SK-N-SH (cell line): ENCODE measurements around the gene PNCK. TPM values are rescaled to one million over a fixed set of nuclear protein-coding genes. Genes with fewer than 3 reads are reported as not detected.

Experiments used
- CTCF ChIA-PET: fragments of 300-600, 350-600 bp; formaldehyde crosslinking; extraction: SDS; loops from one replicate; lab custom pipeline; 2021; lab: Yijun Ruan, JAX
- POLR2A ChIA-PET: fragments of 350-600 bp; sonication (Branson Sonifier 250); formaldehyde crosslinking; extraction: SDS; loops from one replicate; lab custom pipeline; 2020; ENCODE audit warnings: antibody characterized with exemption, inconsistent platforms; lab: Yijun Ruan, JAX
- DNase-seq: peaks from one replicate; pipeline ENCODE4 v3.0.0; 2012
- H2AFZ ChIP-seq: fragments of 200-600 bp; sonication (generic); 2 replicates; pipeline ENCODE4 v1.8.1; 2016; ENCODE audit warnings: antibody characterized with exemption, mild to moderate bottlenecking, low read depth
- H3F3A ChIP-seq: fragments of 200-600 bp; sonication (generic); replicated peaks from 2 replicates; pipeline ENCODE3; 2016; ENCODE audit warnings: antibody characterized with exemption, mild to moderate bottlenecking; ENCODE audit not compliant: insufficient read depth
- H3K27ac ChIP-seq, 2 experiments: fragments of 200-500 bp in 1 of 2; fragments of 200-600 bp in 1 of 2; sonication (Bioruptor generic) in 1 of 2; sonication (generic), shearing (Covaris generic) in 1 of 2; 2 replicates each; pipeline versions ENCODE4 v1.5.1 to v1.6.1; 2014 to 2016; ENCODE audit warnings: low read depth in 2 of 2, inconsistent platforms in 1 of 2, low read length in 1 of 2, mild to moderate bottlenecking in 1 of 2, mixed read lengths in 1 of 2
- H3K27me3 ChIP-seq: fragments of 200-600 bp; sonication (generic), shearing (Covaris generic); 2 replicates; pipeline ENCODE4 v1.6.1; 2016; ENCODE audit warnings: mixed run types; ENCODE audit not compliant: insufficient read depth
- H3K36me3 ChIP-seq, 2 experiments: fragments of 200-500 bp in 1 of 2; fragments of 200-600 bp in 1 of 2; sonication (Bioruptor generic) in 1 of 2; sonication (generic) in 1 of 2; replicated peaks in 1 of 2; 2 replicates each; pipeline versions ENCODE3 to v1.5.1; 2014 to 2016; ENCODE audit warnings: low read length in 1 of 2, mild to moderate bottlenecking in 1 of 2; ENCODE audit not compliant: insufficient read depth in 2 of 2, control insufficient read depth in 1 of 2
- H3K4me1 ChIP-seq, 2 experiments: fragments of 200-500 bp in 1 of 2; fragments of 200-600 bp in 1 of 2; sonication (Bioruptor generic) in 1 of 2; sonication (generic), shearing (Covaris generic) in 1 of 2; 2 replicates each; pipeline versions ENCODE4 v1.5.1 to v1.6.1; 2014 to 2016; ENCODE audit warnings: low read depth in 1 of 2, low read length in 1 of 2, mixed run types in 1 of 2; ENCODE audit not compliant: insufficient read depth in 2 of 2, control insufficient read depth in 1 of 2
- H3K4me2 ChIP-seq: fragments of 200-600 bp; sonication (generic), shearing (Covaris generic); 2 replicates; pipeline ENCODE4 v1.6.1; 2017; ENCODE audit warnings: mixed run types
- H3K4me3 ChIP-seq, 2 experiments: fragments of 200-500 bp in 1 of 2; fragments of 200-600 bp in 1 of 2; sonication (Bioruptor generic) in 1 of 2; sonication (generic), shearing (Covaris generic) in 1 of 2; 2 replicates each; pipeline versions ENCODE4 v1.5.1 to v1.8.1; 2014 to 2016; ENCODE audit warnings: low read depth in 2 of 2, inconsistent platforms in 1 of 2, low read length in 1 of 2, mild to moderate bottlenecking in 1 of 2, mixed read lengths in 1 of 2, moderate library complexity in 1 of 2
- H3K79me2 ChIP-seq: fragments of 200-600 bp; sonication (generic); 2 replicates; pipeline ENCODE4 v1.8.1; 2017; ENCODE audit warnings: mild to moderate bottlenecking; ENCODE audit not compliant: insufficient read depth
- H3K9ac ChIP-seq: fragments of 200-600 bp; sonication (generic); 2 replicates; pipeline ENCODE4 v1.6.1; 2017; ENCODE audit warnings: mixed run types
- H3K9me2 ChIP-seq: fragments of 200-600 bp; sonication (generic); 2 replicates; pipeline ENCODE4 v1.6.1; 2017; ENCODE audit warnings: mixed run types
- H3K9me3 ChIP-seq: fragments of 200-600 bp; sonication (generic); 2 replicates; pipeline ENCODE4 v1.6.1; 2017; ENCODE audit warnings: mixed run types, mild to moderate bottlenecking, moderate library complexity
- H4K20me1 ChIP-seq: fragments of 200-600 bp; sonication (generic); 2 replicates; pipeline ENCODE4 v1.6.1; 2017; ENCODE audit warnings: mild to moderate bottlenecking, mixed run types; ENCODE audit not compliant: insufficient read depth
- ELF1 ChIP-seq: IDR thresholded peaks from 2 replicates; pipeline ENCODE4 v1.4.0; 2012
- EZH2phosphoT487 ChIP-seq: fragments of 200-600 bp; sonication (generic); IDR thresholded peaks from 2 replicates; pipeline ENCODE4 v1.6.1; 2017; ENCODE audit warnings: low read depth, mixed run types, mild to moderate bottlenecking, antibody characterized with exemption, moderate library complexity, borderline replicate concordance
- GABPA ChIP-seq: IDR thresholded peaks from 2 replicates; pipeline ENCODE4 v1.4.0; 2012; ENCODE audit warnings: low read depth, mild to moderate bottlenecking
- GATA2 ChIP-seq: sonication (generic); formaldehyde crosslinking; IDR thresholded peaks from 2 replicates; pipeline ENCODE4 v1.5.0; 2020; ENCODE audit warnings: mild to moderate bottlenecking, missing genetic modification reagents
- MXI1 ChIP-seq: IDR thresholded peaks from 2 replicates; pipeline ENCODE4 v1.6.1; 2012; ENCODE audit warnings: mild to moderate bottlenecking, low read depth, low read length, improper control_type of control experiment
- NFIC ChIP-seq: IDR thresholded peaks from 2 replicates; pipeline ENCODE4 v1.4.0; 2012; ENCODE audit warnings: borderline replicate concordance
- RAD21 ChIP-seq: IDR thresholded peaks from 2 replicates; pipeline ENCODE4 v1.6.1; 2012; ENCODE audit warnings: mild to moderate bottlenecking, low read length
- RFX5 ChIP-seq: IDR thresholded peaks from 2 replicates; pipeline ENCODE4 v1.6.1; 2012; ENCODE audit warnings: mild to moderate bottlenecking, improper control_type of control experiment, low read length
- RXRA ChIP-seq: IDR thresholded peaks from 2 replicates; pipeline ENCODE4 v1.4.0; 2012; ENCODE audit warnings: low read depth, mild to moderate bottlenecking, borderline replicate concordance
- SIN3A ChIP-seq: IDR thresholded peaks from 2 replicates; pipeline ENCODE4 v1.6.1; 2012; ENCODE audit warnings: low read depth, mild to moderate bottlenecking, low read length, moderate library complexity, borderline replicate concordance
- SMC3 ChIP-seq: IDR thresholded peaks from 2 replicates; pipeline ENCODE4 v1.6.1; 2012; ENCODE audit warnings: low read depth, low read length, improper control_type of control experiment
- TCF12 ChIP-seq: IDR thresholded peaks from 2 replicates; pipeline ENCODE4 v1.4.0; 2012
- TEAD4 ChIP-seq: IDR thresholded peaks from 2 replicates; pipeline ENCODE4 v1.4.0; 2012; ENCODE audit warnings: mild to moderate bottlenecking, borderline replicate concordance; ENCODE audit not compliant: insufficient read depth
- YY1 ChIP-seq: IDR thresholded peaks from 2 replicates; pipeline ENCODE4 v1.4.0; 2012; ENCODE audit warnings: low read depth, mild to moderate bottlenecking
- WGBS: methylation state at CpG from one replicate; pipeline ENCODE4 v1.1.6; 2017; ENCODE audit warnings: low lambda C conversion rate; 5-methylcytosine and 5-hydroxymethylcytosine counted together
- polyA plus RNA-seq, 3 experiments: library from polyadenylated mRNA; depleted of rRNA; stranded (reverse); fragments of >200 nt; gene quantifications; 2 replicates each; pipeline ENCODE4 v1.2.3, GENCODE V29; 2012
- TF ChIP-seq, protein P1 (sequence below): fragments of 150-350 bp; IDR thresholded peaks from 2 replicates; pipeline ENCODE4 v1.6.1; 2017; ENCODE audit warnings: antibody characterized with exemption, low read length, low read depth, borderline replicate concordance
- TF ChIP-seq, protein P2 (sequence below): IDR thresholded peaks from 2 replicates; pipeline ENCODE4 v1.4.0; 2012; ENCODE audit warnings: low read depth
- TF ChIP-seq, protein P3 (sequence below): IDR thresholded peaks from 2 replicates; pipeline ENCODE4 v1.4.0; 2012; ENCODE audit warnings: low read depth, borderline replicate concordance
- TF ChIP-seq, protein P4 (sequence below): IDR thresholded peaks from 2 replicates; pipeline ENCODE4; 2012

PNCK gene
- polyA plus RNA-seq, 1 of the 3 experiments (the other 2 are of a cell fraction), result 1.2 TPM

DNA sequence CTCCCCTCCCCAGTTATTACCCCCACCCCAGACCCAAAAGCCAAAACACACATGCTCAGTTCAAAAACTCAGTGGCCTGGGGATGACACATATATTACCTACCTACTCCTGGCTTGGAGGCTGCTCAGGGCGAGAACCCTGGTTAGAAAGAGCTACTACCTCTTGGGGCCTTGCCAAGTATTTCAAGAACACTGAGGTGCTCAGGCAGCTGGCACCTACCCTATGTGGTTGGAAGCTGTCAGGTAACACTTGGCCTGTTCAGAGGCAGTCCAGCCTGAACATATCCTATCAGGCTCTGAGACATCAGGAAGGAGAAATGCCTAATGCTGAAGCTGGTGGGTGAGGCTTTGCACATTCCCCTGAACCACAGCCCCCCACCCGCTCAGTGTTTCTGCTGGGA is 45.6 kb upstream of the PNCK start:
- Histone ChIP-seq H3K9ac (no peak overlapping the region), H3K9me3 (no peaks in the 10 kb centered on the region), H3K36me3 (peaks cover 11 to 35% of the 10 kb centered on the region in 2 experiments), H2AFZ (no peak overlapping the region), H3K27me3 (no peaks in the 10 kb centered on the region; the same call in 1 of the 2 replicates), H3K4me1 (peaks cover 0 to 7% of the 10 kb centered on the region in 2 experiments; a peak in 1 of 4 replicates), H4K20me1 (peaks cover 33% of the 10 kb centered on the region), H3K9me2 (no peaks in the 10 kb centered on the region), H3F3A (no peaks in the 10 kb centered on the region), H3K4me3 (no peak overlapping the region), H3K79me2 (peaks cover 59% of the 10 kb centered on the region), H3K4me2 (no peak overlapping the region), H3K27ac (no peak overlapping the region)
- ChIA-PET POLR2A (no interaction called here), CTCF (interaction anchor here (0.8 to 1.1 kb wide), 3 partner anchors 12 to 165 kb away, joined by 3 to 5 read pairs (median 5); no protein-coding TSS in a partner anchor)
- TF ChIP-seq GABPA, result no peak
- no peak for TF ChIP-seq TEAD4
- TF ChIP-seq, protein P1, sequence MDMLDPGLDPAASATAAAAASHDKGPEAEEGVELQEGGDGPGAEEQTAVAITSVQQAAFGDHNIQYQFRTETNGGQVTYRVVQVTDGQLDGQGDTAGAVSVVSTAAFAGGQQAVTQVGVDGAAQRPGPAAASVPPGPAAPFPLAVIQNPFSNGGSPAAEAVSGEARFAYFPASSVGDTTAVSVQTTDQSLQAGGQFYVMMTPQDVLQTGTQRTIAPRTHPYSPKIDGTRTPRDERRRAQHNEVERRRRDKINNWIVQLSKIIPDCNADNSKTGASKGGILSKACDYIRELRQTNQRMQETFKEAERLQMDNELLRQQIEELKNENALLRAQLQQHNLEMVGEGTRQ, result no peak
- TF ChIP-seq, protein P2, sequence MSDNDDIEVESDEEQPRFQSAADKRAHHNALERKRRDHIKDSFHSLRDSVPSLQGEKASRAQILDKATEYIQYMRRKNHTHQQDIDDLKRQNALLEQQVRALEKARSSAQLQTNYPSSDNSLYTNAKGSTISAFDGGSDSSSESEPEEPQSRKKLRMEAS, result no peak
- no peak for TF ChIP-seq NFIC
- TF ChIP-seq, protein P3, sequence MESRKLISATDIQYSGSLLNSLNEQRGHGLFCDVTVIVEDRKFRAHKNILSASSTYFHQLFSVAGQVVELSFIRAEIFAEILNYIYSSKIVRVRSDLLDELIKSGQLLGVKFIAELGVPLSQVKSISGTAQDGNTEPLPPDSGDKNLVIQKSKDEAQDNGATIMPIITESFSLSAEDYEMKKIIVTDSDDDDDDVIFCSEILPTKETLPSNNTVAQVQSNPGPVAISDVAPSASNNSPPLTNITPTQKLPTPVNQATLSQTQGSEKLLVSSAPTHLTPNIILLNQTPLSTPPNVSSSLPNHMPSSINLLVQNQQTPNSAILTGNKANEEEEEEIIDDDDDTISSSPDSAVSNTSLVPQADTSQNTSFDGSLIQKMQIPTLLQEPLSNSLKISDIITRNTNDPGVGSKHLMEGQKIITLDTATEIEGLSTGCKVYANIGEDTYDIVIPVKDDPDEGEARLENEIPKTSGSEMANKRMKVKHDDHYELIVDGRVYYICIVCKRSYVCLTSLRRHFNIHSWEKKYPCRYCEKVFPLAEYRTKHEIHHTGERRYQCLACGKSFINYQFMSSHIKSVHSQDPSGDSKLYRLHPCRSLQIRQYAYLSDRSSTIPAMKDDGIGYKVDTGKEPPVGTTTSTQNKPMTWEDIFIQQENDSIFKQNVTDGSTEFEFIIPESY, result no peak
- TF ChIP-seq GATA2 (CRISPR knock-in tag), result no peak
- no peak for TF ChIP-seq ELF1
- no peak for TF ChIP-seq EZH2phosphoT487
- no peak for TF ChIP-seq TCF12
- TF ChIP-seq RFX5, result no peak
- TF ChIP-seq SIN3A, result no peak
- TF ChIP-seq SMC3, result no peak
- TF ChIP-seq, protein P4, sequence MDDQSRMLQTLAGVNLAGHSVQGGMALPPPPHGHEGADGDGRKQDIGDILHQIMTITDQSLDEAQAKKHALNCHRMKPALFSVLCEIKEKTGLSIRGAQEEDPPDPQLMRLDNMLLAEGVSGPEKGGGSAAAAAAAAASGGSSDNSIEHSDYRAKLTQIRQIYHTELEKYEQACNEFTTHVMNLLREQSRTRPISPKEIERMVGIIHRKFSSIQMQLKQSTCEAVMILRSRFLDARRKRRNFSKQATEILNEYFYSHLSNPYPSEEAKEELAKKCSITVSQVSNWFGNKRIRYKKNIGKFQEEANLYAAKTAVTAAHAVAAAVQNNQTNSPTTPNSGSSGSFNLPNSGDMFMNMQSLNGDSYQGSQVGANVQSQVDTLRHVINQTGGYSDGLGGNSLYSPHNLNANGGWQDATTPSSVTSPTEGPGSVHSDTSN, result no peak
- TF ChIP-seq RAD21, result no peak
- no peak for TF ChIP-seq MXI1
- no peak for TF ChIP-seq YY1
- no peak for TF ChIP-seq RXRA
- no peak for DNase-seq
- 50% methylated on average over 1 of the region's 2 CpGs for WGBS
